GM19239 (cell line): ENCODE data around the gene BRIP1.
"Not testable (repeated sequence)": the region's sequence is repeated elsewhere in the genome, so short reads cannot be mapped to it uniquely, and the experiment has no call there.

ENCODE experiments used
- DNase-seq: peaks from one replicate; pipeline ENCODE4 v3.0.0; 2011; ENCODE audit warnings: low spot score; ENCODE audit not compliant: insufficient read length
- FAIRE-seq: peaks from 2 replicates; lab custom pipeline; 2011; peaks lifted over from hg19 to GRCh38; lab: Jason Lieb, UNC

BRIP1 gene

DNA sequence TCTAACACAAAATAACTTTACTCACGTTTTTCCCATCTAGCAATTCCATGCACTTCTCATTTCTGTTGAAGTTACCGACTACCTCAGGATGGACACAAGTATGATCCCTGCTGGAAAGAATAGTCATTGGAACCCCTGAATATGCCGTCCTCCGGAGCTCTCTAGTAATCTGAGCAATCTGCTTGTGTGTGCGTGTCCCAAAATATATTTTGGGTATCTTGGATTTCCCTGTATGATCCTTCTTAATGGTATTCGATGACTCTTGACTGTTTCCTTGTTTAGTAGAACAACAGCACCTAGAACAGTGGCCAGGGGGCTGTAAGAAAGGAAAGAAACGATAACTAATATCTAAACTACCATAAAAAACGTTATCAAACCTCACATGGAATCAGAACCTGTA lies 54.9 kb downstream of the BRIP1 start:
- FAIRE-seq: no peak
- DNase-seq: no peak

DNA sequence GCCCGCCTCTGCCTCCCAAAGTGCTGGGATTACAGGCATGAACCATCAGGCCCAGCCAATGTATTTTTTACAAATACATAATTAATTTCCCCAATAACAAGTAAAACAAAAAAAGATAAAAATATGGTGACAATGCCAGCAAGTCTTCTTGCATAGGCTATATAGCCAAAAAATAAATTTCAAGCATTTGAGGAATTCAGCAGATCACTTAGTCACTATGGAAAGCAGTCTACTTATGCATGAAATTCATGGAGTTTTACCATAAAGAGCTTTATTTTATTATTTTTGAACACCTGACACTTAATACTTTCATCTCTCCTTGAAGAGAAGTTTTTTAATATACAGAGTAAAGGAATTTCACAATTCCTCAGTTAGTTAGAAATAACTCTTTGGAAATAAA lies 56.4 kb downstream of the BRIP1 start:
- no peak for DNase-seq
- FAIRE-seq: no peak

GRCh38 chr17:61806081-61806828 lies 57.1 kb downstream of the BRIP1 start:
- no peak for DNase-seq
- peak; percentile 54 for FAIRE-seq

DNA sequence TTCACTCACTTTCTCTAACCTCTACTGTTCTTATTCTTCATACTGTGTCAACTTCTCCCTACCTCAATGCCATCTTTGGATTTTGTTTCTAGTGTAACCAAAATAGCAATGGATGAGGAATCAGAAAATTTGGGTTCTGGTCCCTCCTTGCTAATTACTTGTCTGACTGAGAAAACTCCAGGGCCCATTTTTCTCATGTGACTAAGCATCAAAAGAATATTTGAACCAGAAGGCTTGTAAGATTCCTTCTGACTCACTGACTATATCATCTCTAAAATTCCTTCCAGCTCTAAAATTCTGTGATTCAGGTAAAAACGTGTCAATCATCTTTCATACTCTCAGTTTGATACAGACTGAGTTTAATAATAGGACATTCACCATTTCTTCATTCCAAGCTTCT lies 57.9 kb downstream of the BRIP1 start:
- DNase-seq (no peak), FAIRE-seq (no peak)

DNA sequence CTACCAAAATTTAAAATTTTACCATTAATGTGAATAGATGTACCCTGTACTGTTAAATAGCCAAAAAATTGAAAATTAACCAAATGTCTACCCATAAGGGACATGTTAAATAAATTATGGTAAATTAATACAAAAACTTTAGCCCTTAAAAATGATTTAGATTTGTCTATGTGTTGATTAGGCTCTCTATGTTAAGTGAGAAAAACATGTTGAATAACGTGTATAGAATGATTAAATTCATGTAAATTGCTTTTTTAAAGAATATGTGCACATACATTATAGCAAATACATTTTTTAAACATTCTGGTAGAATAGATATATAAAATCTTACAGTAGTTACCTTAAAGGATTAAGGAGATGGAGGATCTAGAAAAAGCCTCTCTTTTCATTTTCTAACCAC lies 59.5 kb downstream of the BRIP1 start:
- FAIRE-seq: no peak
- DNase-seq: no peak

DNA sequence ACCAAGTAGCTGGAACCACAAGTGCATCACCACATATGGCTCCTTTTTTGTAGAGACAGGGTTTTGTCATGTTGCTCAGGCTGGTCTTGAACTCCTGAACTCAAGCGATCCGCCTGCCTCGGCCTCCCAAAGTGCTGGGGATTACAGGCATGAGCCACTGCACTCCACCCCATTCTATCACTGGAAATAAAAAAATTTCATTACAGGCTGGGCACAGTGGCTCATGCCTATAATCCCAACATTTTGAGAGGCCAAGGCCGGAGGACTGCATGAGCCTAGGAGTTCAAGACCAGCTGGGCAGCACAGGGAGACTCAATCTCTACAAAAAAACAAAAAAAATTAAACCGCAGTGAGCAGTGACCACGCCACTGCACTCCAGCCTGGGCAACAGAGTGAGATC lies 60.1 kb downstream of the BRIP1 start:
- DNase-seq (no peak), FAIRE-seq (no peak)

DNA sequence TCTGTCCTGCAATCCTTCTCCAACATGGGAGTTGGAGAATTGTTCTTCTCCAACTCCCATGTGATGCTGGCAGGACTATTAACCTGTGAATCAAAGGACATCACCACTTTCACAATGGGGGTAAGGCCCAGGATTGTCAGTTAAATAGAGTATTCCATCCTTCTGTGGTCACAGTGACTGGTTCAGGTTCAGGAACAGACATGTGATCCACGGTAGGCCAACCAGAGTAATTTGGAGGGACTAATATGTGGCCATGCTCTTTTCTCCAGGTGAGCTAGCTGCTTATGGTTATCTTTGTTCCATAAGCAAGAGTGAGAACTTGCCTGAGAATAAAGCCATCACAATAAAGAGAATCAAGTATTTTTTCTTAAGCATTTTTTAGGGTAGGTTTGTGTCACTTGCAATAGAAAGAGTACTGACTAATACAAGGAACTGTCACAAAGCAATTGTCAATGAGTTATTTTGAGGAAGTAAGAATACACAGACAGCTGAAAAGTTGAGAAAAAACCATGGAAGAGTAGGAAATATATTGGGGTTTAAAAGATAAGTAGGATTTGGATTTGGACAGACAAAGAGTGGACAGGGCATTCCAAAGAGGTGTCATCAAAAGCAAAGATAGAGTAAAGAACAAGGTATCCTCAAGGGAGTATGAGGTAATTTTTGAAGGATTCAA lies 63.4 kb downstream of the BRIP1 start:
- FAIRE-seq (no peak), DNase-seq (no peak)

- FAIRE-seq (no peak), DNase-seq (no peak)
Observed at GRCh38 chr17:61797283-61797682, 66.0 kb downstream of the BRIP1 start.

GRCh38 chr17:61795546-61795945 lies 67.8 kb downstream of the BRIP1 start:
- DNase-seq (no peak), FAIRE-seq (peak; percentile 49)

DNA sequence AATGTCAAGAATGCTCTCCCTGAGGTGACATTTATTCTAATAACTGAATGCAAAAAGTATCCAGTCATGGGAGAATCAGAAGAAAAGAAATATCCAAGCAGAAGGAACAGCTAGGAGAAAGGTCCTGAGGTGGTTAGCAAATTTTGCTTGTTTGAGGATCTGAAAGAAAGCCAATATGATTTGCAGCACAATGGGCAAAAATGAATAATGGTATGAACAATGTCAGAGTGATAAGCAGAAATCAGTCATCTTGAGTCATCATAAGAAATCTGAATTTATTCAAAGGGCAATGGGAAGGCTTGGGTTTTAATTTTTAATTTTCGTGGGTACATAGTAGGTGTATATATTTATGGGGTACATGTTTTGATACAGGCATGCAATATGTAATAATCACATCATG lies 68.5 kb downstream of the BRIP1 start:
- no peak for FAIRE-seq

GRCh38 chr17:61794242-61794641 lies 69.1 kb downstream of the BRIP1 start:
- no peak for DNase-seq
- FAIRE-seq: no peak

More for the DNA sequence above, 68.5 kb downstream of the BRIP1 start:
- no peak for DNase-seq

- DNase-seq: no peak
- no peak for FAIRE-seq
Observed at GRCh38 chr17:61793565-61793964, 69.8 kb downstream of the BRIP1 start.

DNA sequence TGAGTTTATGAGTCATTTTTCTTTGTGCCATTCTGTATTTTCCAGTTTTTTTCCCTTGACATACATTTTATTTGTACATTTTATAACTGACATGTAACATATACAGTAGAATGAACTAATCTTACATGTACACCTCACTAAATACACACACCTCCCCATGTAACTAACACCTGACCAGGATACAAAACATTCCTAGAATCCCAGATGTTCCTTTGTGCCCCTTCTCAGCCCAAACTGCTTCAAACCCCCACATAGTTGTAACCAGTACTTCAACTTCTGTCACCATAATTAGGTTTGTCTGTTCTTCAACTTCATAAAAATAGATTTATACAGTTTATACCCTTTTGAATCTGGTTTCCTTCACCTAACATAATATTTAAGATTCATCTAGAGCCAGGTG lies 73.5 kb downstream of the BRIP1 start:
- DNase-seq: no peak
- FAIRE-seq: no peak

DNA sequence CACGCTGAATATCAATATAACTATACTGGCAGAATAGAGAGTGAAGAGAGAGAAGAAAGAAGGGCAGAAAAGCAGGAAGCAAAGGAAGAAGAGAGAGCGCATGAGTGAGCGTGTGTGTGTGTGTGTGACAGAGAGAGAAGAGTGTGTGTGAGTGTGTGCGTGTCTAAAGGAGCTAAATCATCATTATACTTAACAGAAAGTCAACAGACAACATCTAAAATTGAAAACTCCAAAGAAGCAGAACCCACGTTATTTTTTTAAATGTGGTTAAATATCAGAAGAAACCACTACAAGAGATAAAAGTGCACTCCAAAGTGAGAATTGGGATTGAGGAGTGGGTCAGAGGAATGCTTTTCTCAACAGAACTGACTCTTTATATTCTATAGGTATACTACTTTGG lies 77.2 kb downstream of the BRIP1 start:
- FAIRE-seq (peak; percentile 11), DNase-seq (no peak)

GRCh38 chr17:61784510-61784909 lies 78.8 kb downstream of the BRIP1 start:
- FAIRE-seq (peak; percentile 92), DNase-seq (no peak)

DNA sequence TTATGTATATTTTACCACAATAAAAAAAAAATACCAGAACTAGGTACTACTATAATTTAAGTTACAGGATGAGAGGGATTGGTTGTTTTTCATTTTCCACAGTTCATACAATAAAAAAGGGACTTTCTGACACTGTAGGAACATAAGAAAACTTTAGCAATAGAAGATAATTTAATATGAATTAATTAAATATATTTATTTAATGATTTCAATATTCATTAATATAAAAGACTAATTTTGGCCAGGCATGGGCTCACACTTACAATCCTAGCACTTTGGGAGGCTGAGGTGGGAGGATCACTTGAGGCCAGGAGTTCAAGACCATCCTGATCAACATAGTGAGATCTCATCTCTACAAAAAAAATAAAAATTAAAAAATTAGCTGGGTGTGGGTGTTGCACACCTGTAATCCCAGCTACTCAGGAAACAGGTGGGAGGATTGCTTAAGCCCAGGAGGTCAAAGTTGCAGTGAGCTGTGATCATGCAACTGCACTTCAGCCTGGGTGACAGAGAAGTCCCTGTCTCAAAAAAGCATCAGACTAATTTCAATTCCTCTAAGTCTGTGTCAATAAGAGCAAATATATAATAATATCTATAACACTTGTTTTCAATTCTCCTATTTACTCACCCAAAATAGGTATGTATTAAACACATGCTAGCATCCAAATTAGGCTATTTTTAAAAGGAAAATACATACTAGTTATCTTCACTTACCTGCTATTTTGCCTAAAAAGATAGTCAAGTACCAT lies 79.6 kb downstream of the BRIP1 start:
- FAIRE-seq (peak; percentile 77), DNase-seq (no peak)

- FAIRE-seq (peak; percentile 63), DNase-seq (no peak)
Observed at GRCh38 chr17:61783120-61783519, 80.2 kb downstream of the BRIP1 start.

GRCh38 chr17:61782683-61783082 lies 80.6 kb downstream of the BRIP1 start:
- FAIRE-seq (no peak), DNase-seq (no peak)

GRCh38 chr17:61775364-61775763 lies 88.0 kb downstream of the BRIP1 start:
- DNase-seq (no peak), FAIRE-seq (no peak)

GRCh38 chr17:61774724-61775123 lies 88.6 kb downstream of the BRIP1 start:
- FAIRE-seq (no peak), DNase-seq (no peak)

GRCh38 chr17:61774087-61774486 lies 89.2 kb downstream of the BRIP1 start:
- DNase-seq, FAIRE-seq: not testable (repeated sequence)
